Sigmoid colon (tissue), 7 donors: ENCODE results near the gene KRT10. TPM values are rescaled to one million over a fixed set of nuclear protein-coding genes. Genes with fewer than 3 reads are reported as not detected.

Source experiments
- DNase-seq: peaks from one replicate; pipeline ENCODE4 v3.0.0-alpha.2; 2019
- H3K27ac ChIP-seq, 4 donors: fragments of 200-600 bp; sonication (generic); one replicate each; pipeline ENCODE4 v1.5.1; 2016 to 2019; ENCODE audit warnings: mild to moderate bottlenecking in 1 of 4
- H3K27me3 ChIP-seq, 3 donors: fragments of 200-600 bp; sonication (generic); one replicate each; pipeline ENCODE4 v1.5.1; 2019; ENCODE audit warnings: mild to moderate bottlenecking in 1 of 3
- H3K36me3 ChIP-seq, 4 donors: fragments of 200-600 bp; sonication (generic); one replicate each; pipeline ENCODE4 v1.5.1; 2016 to 2019
- H3K4me1 ChIP-seq, 4 donors: fragments of 200-600 bp; sonication (generic); one replicate each; pipeline ENCODE4 v1.5.1; 2017 to 2019
- H3K4me3 ChIP-seq, 4 donors: fragments of 200-600 bp; sonication (generic); one replicate each; pipeline ENCODE4 v1.5.1; 2017 to 2019; ENCODE audit warnings: mild to moderate bottlenecking in 2 of 4, moderate library complexity in 1 of 4
- H3K9me3 ChIP-seq, 4 donors: fragments of 200-600 bp in 3 of 4; sonication (generic) in 3 of 4; one replicate each; pipeline versions ENCODE4 v1.5.1 to v1.6.1; 2013 to 2019
- EP300 ChIP-seq, 4 donors: sonication (generic); formaldehyde crosslinking; IDR thresholded peaks; one replicate each; pipeline ENCODE4 v1.6.1; 2017; ENCODE audit warnings: antibody characterized with exemption in 4 of 4
- POLR2A ChIP-seq, 2 donors: fragments of 450-650 bp; IDR thresholded peaks; one replicate each; pipeline ENCODE4 v1.6.1; 2016; ENCODE audit warnings: antibody characterized with exemption in 2 of 2, mild to moderate bottlenecking in 2 of 2, moderate library complexity in 2 of 2
- POLR2AphosphoS5 ChIP-seq, 4 donors: sonication (generic); formaldehyde crosslinking; IDR thresholded peaks; one replicate each; pipeline ENCODE4 v1.6.1; 2017; ENCODE audit warnings: antibody characterized with exemption in 4 of 4
- WGBS, 2 donors: extraction: QIAGEN DNeasy Blood & Tissue Kit; methylation state at CpG; one replicate each; pipeline ENCODE4 v1.1.7; 2013; 5-methylcytosine and 5-hydroxymethylcytosine counted together
- intact Hi-C: fragments of 100-400 bp; cut with DNase I; formaldehyde crosslinking; loops from one replicate; pipeline ENCODE4 v1.15.1; 2023
- polyA plus RNA-seq, 3 donors: library from polyadenylated mRNA; stranded (reverse); fragments of 200-250 nt; gene quantifications; one replicate each; pipeline ENCODE4 v1.2.3, GENCODE V29; 2013
- total RNA-seq, 4 donors: library from RNA; depleted of rRNA; stranded (reverse); fragments of >200 nt; gene quantifications; one replicate each; pipeline ENCODE4 v1.1.0, GENCODE V29; 2016
- TF ChIP-seq, protein P1 (sequence below), 4 experiments: fragments of 450-650 bp in 3 of 4; fragments of 200-600 bp in 1 of 4; IDR thresholded peaks; one replicate each; pipeline ENCODE4 v1.5.1; 2016 to 2019; ENCODE audit warnings: antibody characterized with exemption in 4 of 4, mild to moderate bottlenecking in 3 of 4, moderate library complexity in 2 of 4
- donor health status: healthy with polysubstance abuse.
- donor health status: Bipolar disorder and iron deficiency.
- donor health status: healthy.

Gene KRT10
- total and polyA plus RNA-seq, 7 donors: 0.83 to 42.0 (median 14.6) TPM

DNA sequence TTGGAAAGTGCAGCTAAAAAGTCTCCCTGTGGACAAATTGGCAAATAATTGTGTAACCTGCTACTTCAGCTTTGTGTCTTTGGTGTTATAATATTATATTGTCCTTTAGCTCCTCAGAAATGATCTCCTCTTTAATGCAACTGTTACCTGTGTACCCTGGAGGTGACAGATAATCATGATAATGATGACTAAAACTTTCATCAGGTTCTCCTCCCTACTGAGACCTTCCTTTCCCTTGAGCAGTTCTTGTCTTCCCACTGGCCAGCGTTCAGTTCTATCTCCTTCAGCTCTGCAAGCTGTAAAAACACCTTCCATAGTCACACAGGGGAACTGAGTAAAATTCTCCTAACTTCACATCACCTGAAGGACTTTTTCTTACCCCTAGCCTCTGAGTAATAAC lies 29.9 kb upstream of the KRT10 start:
- 83% methylated on average over 1 of the region's 1 CpG for WGBS, 2 donors

DNA sequence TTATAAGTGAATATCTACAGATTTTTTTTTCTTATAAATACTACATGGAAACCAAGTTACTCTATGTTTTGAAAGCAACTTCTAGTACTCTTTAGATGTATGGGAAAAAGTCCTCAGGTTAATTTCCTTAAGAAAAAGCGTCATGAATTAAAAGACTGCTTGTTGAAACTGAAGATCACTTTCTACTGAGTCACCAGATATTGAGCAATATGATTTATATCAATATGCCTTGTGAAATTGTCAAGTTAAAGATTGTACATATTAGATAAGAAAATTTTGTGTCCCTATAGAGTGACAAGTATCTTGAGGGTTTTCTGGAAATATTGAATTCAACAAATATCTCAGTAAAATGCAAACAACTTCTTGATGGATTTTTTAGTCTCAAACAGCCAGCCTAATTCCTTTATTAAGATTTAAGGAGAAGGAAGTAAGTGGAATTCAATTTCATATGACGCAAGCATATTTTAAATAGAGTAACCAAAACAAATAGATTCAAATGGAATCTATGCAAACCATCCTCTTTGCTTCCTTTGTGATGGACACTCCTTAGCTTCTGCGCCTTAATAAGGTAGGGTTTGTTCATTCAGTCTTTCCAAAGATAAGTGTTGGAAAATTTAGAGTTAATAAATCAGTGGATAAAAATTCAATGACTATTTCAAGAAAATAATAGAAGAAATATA lies 28.0 kb upstream of the KRT10 start:
- Histone ChIP-seq H3K9me3 (no peaks in the 10 kb centered on the region), H3K27ac (no peak overlapping the region), H3K4me3 (no peak overlapping the region), H3K27me3 (no peaks in the 10 kb centered on the region), H3K4me1 (no peaks in the 10 kb centered on the region), H3K36me3 (no peaks in the 10 kb centered on the region)
- no peak for DNase-seq
- WGBS, 2 donors: 91 to 95% methylated on average over 3 of the region's 3 CpGs
- intact Hi-C loops: no loop called here
- TF ChIP-seq POLR2AphosphoS5 (IDR thresholded peaks at IDR 0.05) (no peak), EP300 (IDR thresholded peaks at IDR 0.05) (no peak), POLR2A (IDR thresholded peaks at IDR 0.05) (no peak)
- TF ChIP-seq, protein P1, sequence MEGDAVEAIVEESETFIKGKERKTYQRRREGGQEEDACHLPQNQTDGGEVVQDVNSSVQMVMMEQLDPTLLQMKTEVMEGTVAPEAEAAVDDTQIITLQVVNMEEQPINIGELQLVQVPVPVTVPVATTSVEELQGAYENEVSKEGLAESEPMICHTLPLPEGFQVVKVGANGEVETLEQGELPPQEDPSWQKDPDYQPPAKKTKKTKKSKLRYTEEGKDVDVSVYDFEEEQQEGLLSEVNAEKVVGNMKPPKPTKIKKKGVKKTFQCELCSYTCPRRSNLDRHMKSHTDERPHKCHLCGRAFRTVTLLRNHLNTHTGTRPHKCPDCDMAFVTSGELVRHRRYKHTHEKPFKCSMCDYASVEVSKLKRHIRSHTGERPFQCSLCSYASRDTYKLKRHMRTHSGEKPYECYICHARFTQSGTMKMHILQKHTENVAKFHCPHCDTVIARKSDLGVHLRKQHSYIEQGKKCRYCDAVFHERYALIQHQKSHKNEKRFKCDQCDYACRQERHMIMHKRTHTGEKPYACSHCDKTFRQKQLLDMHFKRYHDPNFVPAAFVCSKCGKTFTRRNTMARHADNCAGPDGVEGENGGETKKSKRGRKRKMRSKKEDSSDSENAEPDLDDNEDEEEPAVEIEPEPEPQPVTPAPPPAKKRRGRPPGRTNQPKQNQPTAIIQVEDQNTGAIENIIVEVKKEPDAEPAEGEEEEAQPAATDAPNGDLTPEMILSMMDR (IDR thresholded peaks at IDR 0.05): no peak

More for the DNA sequence above, 29.9 kb upstream of the KRT10 start:
- Histone ChIP-seq H3K36me3 (no peaks in the 10 kb centered on the region), H3K4me3 (no peak overlapping the region), H3K27me3 (no peaks in the 10 kb centered on the region), H3K4me1 (no peaks in the 10 kb centered on the region), H3K9me3 (no peaks in the 10 kb centered on the region), H3K27ac (no peak overlapping the region)
- no peak for DNase-seq
- no peak for TF ChIP-seq POLR2A (IDR thresholded peaks at IDR 0.05)
- no peak for TF ChIP-seq EP300 (IDR thresholded peaks at IDR 0.05)
- TF ChIP-seq, protein P1 (IDR thresholded peaks at IDR 0.05): no peak
- no peak for TF ChIP-seq POLR2AphosphoS5 (IDR thresholded peaks at IDR 0.05)
- intact Hi-C loops: no loop called here

- 86 to 90% methylated on average over 4 of the region's 4 CpGs for WGBS, 2 donors
- TF ChIP-seq, protein P1 (IDR thresholded peaks at IDR 0.05): no peak
- TF ChIP-seq POLR2A (IDR thresholded peaks at IDR 0.05) (no peak), POLR2AphosphoS5 (IDR thresholded peaks at IDR 0.05) (no peak), EP300 (IDR thresholded peaks at IDR 0.05) (no peak)
- Histone ChIP-seq H3K4me3 (no peak overlapping the region), H3K27ac (no peak overlapping the region), H3K27me3 (no peaks in the 10 kb centered on the region), H3K4me1 (no peaks in the 10 kb centered on the region), H3K9me3 (no peaks in the 10 kb centered on the region), H3K36me3 (no peaks in the 10 kb centered on the region)
- no peak for DNase-seq
- intact Hi-C loops: no loop called here
Measured at GRCh38 chr17:40849723-40850122, 27.3 kb upstream of the KRT10 start.

- WGBS, 2 donors: 89 to 90% methylated on average over 1 of the region's 1 CpG
- Histone ChIP-seq H3K9me3 (no peaks in the 10 kb centered on the region), H3K27me3 (no peaks in the 10 kb centered on the region), H3K27ac (no peak overlapping the region), H3K4me1 (no peaks in the 10 kb centered on the region), H3K36me3 (no peaks in the 10 kb centered on the region), H3K4me3 (no peak overlapping the region)
- no peak for TF ChIP-seq POLR2AphosphoS5 (IDR thresholded peaks at IDR 0.05)
- TF ChIP-seq POLR2A (IDR thresholded peaks at IDR 0.05): no peak
- TF ChIP-seq, protein P1 (IDR thresholded peaks at IDR 0.05): no peak
- TF ChIP-seq EP300 (IDR thresholded peaks at IDR 0.05): no peak
- no peak for DNase-seq
- intact Hi-C loops: no loop called here
Measured at GRCh38 chr17:40848583-40849235, 26.3 kb upstream of the KRT10 start.
